Chondrocyte (in vitro differentiated cells): ENCODE results near the gene IWS1. TPM values are rescaled to one million over a fixed set of nuclear protein-coding genes. Genes with fewer than 3 reads are reported as not detected.

Source experiments
- DNase-seq: peaks from one replicate; pipeline ENCODE4 v3.0.0; 2021; ENCODE audit warnings: mixed read lengths, low spot score
- H3K27ac Mint-ChIP-seq: one replicate; pipeline ENCODE4 v1.8.0; 2021; ENCODE audit warnings: mild to moderate bottlenecking, moderate library complexity, mixed read lengths; ENCODE audit not compliant: unreplicated experiment
- H3K27me3 Mint-ChIP-seq: 2 replicates; pipeline ENCODE4 v1.8.0; 2021; ENCODE audit warnings: low read depth, mixed read lengths
- H3K36me3 Mint-ChIP-seq: 2 replicates; pipeline ENCODE4 v1.8.0; 2021; ENCODE audit warnings: low read depth, mixed read lengths
- H3K4me1 Mint-ChIP-seq: 2 replicates; pipeline ENCODE4 v1.8.0; 2021; ENCODE audit warnings: low read depth, mild to moderate bottlenecking, mixed read lengths
- H3K4me3 Mint-ChIP-seq: one replicate; pipeline ENCODE4 v1.8.0; 2021; ENCODE audit warnings: mild to moderate bottlenecking, moderate library complexity, mixed read lengths; ENCODE audit not compliant: unreplicated experiment
- H3K9me3 Mint-ChIP-seq: 2 replicates; pipeline ENCODE4 v1.8.0; 2021; ENCODE audit warnings: low read depth, mixed read lengths
- total RNA-seq: library from RNA; stranded (reverse); gene quantifications from 3 replicates; pipeline ENCODE4 v1.2.1, GENCODE V29; 2021
- TF ChIP-seq, protein P1 (sequence below): fragments of 200-600 bp; sonication (generic); IDR thresholded peaks from 2 replicates; pipeline ENCODE4 v1.5.0; 2021; ENCODE audit warnings: antibody characterized with exemption, mild to moderate bottlenecking, moderate library complexity

IWS1 gene
- total RNA-seq, 1 donor from 2014 or later: 37.4 TPM

GRCh38 chr2:127541809-127542208 is 15.5 kb upstream of the IWS1 start:
- DNase-seq: no peak
- Mint-ChIP-seq H3K4me3 (no peak overlapping the region), H3K9me3 (no peaks in the 10 kb centered on the region), H3K27me3 (peaks cover 11% of the 10 kb centered on the region), H3K4me1 (no peaks in the 10 kb centered on the region), H3K36me3 (no peaks in the 10 kb centered on the region), H3K27ac (no peak overlapping the region)
- TF ChIP-seq, protein P1, sequence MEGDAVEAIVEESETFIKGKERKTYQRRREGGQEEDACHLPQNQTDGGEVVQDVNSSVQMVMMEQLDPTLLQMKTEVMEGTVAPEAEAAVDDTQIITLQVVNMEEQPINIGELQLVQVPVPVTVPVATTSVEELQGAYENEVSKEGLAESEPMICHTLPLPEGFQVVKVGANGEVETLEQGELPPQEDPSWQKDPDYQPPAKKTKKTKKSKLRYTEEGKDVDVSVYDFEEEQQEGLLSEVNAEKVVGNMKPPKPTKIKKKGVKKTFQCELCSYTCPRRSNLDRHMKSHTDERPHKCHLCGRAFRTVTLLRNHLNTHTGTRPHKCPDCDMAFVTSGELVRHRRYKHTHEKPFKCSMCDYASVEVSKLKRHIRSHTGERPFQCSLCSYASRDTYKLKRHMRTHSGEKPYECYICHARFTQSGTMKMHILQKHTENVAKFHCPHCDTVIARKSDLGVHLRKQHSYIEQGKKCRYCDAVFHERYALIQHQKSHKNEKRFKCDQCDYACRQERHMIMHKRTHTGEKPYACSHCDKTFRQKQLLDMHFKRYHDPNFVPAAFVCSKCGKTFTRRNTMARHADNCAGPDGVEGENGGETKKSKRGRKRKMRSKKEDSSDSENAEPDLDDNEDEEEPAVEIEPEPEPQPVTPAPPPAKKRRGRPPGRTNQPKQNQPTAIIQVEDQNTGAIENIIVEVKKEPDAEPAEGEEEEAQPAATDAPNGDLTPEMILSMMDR: no peak

- H3K27me3 Mint-ChIP-seq: peaks cover 16% of the 10 kb centered on the region
- no peaks in the 10 kb centered on the region for H3K9me3 Mint-ChIP-seq
- DNase-seq: no peak
- TF ChIP-seq, protein P1: no peak
- no peaks in the 10 kb centered on the region for H3K36me3 Mint-ChIP-seq
- H3K4me3 Mint-ChIP-seq: no peak overlapping the region
- no peaks in the 10 kb centered on the region for H3K4me1 Mint-ChIP-seq
- H3K27ac Mint-ChIP-seq: no peak overlapping the region
These were observed 11.4 kb upstream of the IWS1 start for GRCh38 chr2:127537644-127538043.

DNA sequence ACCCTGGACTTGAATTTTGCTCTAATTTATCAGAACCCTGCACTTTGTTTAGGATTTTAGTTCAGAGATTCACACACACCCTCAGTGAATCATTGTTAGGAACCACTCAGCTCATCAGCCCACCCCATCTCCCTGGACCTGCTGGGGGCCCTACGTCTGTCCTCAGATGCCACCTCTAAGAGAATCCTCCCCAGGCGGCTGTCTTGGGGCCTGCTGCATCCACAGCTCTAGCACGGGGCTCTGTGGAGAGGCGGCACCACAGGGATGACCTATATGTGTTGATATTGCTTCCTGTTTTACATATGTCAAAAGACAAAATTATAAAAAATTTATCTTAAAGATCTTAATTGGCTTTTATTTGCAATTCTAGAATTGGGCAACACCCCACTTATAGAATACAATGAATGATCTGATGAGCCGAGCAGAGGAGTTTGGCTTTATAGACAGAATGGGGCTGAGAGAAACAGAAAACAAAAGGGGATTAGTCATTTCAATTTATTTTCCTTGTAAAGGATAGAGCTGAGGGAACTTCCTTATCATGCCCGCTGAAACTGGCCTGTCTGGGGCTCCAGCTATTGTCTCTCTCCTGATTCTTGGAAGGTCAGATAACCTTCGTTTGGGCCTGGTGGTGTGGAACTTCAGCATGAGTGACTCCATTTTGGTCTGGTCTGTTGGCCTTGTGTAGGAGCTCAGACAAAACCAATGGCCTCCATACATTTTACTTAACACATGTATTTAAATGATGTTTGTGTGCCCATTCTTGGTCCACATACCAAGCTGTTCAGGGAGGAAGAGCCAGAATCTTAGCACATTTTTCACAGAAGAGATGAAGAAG is 10.6 kb upstream of the IWS1 start:
- Mint-ChIP-seq H3K27me3 (peaks cover 16% of the 10 kb centered on the region), H3K36me3 (no peaks in the 10 kb centered on the region), H3K9me3 (no peaks in the 10 kb centered on the region), H3K4me1 (no peaks in the 10 kb centered on the region), H3K4me3 (no peak overlapping the region), H3K27ac (no peak overlapping the region)
- no peak for DNase-seq
- TF ChIP-seq, protein P1: no peak

GRCh38 chr2:127535918-127536317 is 9.6 kb upstream of the IWS1 start:
- peaks cover 16% of the 10 kb centered on the region for H3K27me3 Mint-ChIP-seq
- no peaks in the 10 kb centered on the region for H3K36me3 Mint-ChIP-seq
- H3K27ac Mint-ChIP-seq: no peak overlapping the region
- H3K9me3 Mint-ChIP-seq: no peaks in the 10 kb centered on the region
- TF ChIP-seq, protein P1: no peak
- no peak for DNase-seq
- H3K4me3 Mint-ChIP-seq: no peak overlapping the region
- H3K4me1 Mint-ChIP-seq: no peaks in the 10 kb centered on the region

DNA sequence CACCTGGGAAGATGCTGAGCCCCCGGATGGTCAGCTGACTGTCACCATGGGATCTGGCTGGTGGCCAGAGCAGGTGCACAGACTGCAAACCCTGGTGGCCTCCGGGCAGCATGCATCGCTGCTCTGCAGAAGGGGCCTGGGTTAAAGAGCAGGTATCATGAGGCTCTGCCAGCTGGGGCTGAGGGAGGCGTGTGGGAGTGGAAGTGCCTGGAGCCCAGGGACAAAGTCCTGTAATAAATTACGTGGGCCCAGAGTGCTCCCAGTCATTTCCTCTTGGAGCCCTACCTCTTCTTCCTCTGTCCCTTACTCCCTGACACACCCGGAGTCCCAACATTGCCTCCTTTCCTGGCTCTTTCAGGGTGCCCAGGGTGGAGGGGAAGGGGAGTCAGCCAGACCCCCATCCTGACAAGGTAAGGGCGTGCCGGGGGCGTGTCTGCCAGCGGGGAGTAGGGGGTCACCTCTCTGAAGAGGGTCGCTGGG is 9.2 kb upstream of the IWS1 start, which contains the start of gene MYO7B:
Gene MYO7B, plus strand, starts transcription at position 262 of the 480 bp plus-strand sequence. CDS start 24,040 bp downstream, outside the sequence.
- Mint-ChIP-seq H3K4me1 (no peaks in the 10 kb centered on the region), H3K27me3 (peaks cover 14% of the 10 kb centered on the region), H3K27ac (no peak within 1 kb of the TSS)

More for the DNA sequence above, 9.2 kb upstream of the IWS1 start, which contains the start of gene MYO7B:
- no peak within 1 kb of the TSS for H3K4me3 Mint-ChIP-seq
- H3K36me3 Mint-ChIP-seq: no peaks in the 10 kb centered on the region
- TF ChIP-seq, protein P1: no peak
- no peak for DNase-seq
- H3K9me3 Mint-ChIP-seq: no peaks in the 10 kb centered on the region
